HS-5 (cell line): ENCODE measurements around the gene GUCY2C.

ENCODE experiments used
- DNase-seq: peaks from one replicate; pipeline ENCODE4 v3.0.0-alpha.2; 2012; ENCODE audit warnings: low read depth

Gene GUCY2C

GRCh38 chr12:14621826-14622225 lies 74.6 kb downstream of the GUCY2C start:
- DNase-seq = no peak

- DNase-seq = no peak
Observed at GRCh38 chr12:14619741-14620501, 76.5 kb downstream of the GUCY2C start.

- no peak for DNase-seq
Observed at GRCh38 chr12:14618983-14619382, 77.4 kb downstream of the GUCY2C start.

DNA sequence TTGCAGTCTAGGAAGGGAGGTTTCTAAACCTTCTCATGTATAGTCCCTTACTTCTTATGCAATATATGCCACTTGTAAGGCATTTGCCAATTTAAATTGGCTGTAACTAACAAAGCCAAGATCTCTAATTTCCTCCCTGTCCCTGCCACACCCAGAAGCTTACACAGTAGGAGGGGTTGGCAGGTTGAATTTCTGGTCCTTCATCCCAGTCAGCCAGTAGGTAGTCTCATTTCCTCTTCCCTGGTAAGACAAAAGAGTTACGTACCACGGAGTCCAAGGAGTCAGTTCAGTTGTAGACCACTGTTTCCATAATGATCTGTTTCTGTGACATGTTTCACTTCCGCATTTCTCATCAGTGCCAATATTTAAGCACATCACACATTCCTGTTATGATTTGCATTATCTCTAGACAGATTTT lies 81.7 kb downstream of the GUCY2C start:
- DNase-seq = no peak

- no peak for DNase-seq
Observed at GRCh38 chr12:14613718-14614117, 82.7 kb downstream of the GUCY2C start.

GRCh38 chr12:14612898-14613445 lies 83.4 kb downstream of the GUCY2C start:
- DNase-seq = no peak

- DNase-seq = no peak
Observed at GRCh38 chr12:14612250-14612649, 84.1 kb downstream of the GUCY2C start.

GRCh38 chr12:14611640-14612203 lies 84.7 kb downstream of the GUCY2C start:
- DNase-seq = no peak

GRCh38 chr12:14607568-14607967 lies 88.8 kb downstream of the GUCY2C start:
- no peak for DNase-seq

DNA sequence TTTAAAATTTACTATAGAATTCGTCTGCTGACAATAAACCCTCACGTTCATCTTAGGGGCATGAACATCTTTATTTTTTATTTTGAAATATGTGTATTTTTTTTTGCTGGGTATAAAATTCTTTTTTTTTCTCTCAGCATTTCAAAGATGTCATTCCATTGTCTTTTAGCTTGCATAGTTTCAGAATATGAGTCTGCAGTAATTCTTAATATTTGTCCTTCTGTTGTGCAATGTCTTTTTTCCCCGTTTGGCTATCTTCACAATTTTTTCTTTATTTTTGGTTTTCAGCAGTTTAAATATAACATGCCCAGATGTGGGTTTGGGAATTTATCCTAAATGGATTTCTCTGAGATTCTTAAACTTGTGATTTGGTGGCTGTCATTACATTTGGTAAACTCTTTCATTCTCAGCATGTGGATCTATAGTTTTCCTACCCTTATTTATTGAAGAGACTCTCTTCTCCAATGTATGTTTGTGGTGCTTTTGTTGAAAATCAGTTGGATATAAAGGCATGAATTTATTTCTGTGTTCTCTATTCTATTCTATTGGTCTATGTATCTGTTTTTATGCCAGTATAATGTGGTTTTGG lies 90.9 kb downstream of the GUCY2C start:
- DNase-seq = no peak

GRCh38 chr12:14601692-14602478 lies 94.5 kb downstream of the GUCY2C start:
- no peak for DNase-seq

GRCh38 chr12:14597480-14597879 lies 98.9 kb downstream of the GUCY2C start:
- DNase-seq = no peak

DNA sequence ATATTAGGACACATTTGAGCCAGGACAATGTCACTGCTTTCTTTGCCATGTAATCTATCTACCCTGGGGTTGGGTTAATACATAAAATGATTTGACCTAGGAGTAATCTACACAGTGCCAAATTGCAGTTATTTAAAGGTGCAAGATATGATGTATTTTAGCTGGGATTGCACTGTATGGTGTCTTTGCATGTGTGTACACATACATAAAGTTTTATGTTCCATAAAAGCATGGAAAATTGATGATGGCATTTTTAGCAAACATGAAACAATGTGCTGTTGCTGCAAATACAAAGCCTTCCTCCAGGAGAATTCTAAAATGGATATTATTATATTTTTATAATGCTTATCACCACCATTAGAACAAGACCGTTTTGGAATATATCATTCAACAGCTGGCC lies 104.7 kb downstream of the GUCY2C start:
- DNase-seq = no peak

- no peak for DNase-seq
Observed at GRCh38 chr12:14589169-14590004, 107.0 kb downstream of the GUCY2C start.

DNA sequence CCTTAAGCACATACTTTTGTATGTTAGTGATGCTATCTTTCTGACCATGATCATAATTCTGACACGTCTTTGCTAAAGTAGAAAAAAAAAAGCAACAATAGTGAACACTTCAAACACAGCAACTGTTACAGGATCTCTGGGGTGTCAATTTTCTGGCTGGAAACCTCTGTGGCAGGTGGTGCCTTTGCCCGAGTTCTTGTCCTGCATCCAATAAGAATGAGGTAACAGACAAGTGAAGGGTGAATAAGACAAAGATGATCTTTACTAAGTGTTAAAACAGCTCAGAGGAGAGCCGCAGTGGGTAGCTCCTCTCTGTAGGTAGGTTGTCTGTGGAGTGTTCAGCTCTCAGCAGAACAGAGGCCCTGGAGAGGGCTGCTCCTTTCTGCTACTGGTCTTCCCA lies 107.8 kb downstream of the GUCY2C start:
- DNase-seq = no peak

- DNase-seq = no peak
Observed at GRCh38 chr12:14578646-14579045, 117.8 kb downstream of the GUCY2C start.

DNA sequence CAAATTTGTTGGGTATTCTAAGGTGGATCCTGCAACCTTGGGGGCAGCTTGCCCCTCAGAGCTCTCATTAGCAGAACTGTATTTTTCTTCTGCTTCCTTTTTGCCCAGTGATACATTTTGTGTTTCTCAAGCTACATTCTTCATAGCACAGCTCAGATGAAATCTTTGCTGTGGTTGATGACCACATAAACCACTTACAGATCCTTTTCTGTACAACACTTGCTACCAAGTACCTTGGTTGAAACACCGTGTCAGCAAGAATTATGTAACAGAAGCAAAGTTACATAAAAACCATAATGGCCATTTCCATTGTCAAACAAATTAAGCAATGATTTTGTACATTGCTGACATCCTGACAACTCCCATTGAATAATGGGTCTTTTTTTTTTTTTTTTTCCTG lies 119.1 kb downstream of the GUCY2C start:
- DNase-seq = peak; percentile 16

DNA sequence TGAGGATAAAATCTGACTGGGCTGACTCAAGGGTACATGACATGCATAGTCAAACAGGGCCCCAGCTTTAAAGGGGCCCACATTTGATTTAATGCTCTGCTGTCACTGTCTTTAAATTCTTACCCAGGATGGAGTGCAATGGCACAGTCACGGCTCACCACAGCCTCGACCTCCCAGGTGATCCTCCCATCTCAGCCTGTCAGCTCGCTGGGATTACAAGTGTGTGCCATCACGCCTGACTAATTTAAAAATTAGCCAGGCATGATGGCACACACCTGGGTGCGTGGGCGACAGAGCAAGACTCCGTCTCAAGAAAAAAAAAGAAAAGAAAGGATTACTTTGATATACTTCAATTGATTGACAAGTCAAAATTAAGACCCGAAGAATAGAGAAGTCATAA lies 119.5 kb downstream of the GUCY2C start:
- DNase-seq = no peak

GRCh38 chr12:14575585-14575984 lies 120.8 kb downstream of the GUCY2C start:
- no peak for DNase-seq

DNA sequence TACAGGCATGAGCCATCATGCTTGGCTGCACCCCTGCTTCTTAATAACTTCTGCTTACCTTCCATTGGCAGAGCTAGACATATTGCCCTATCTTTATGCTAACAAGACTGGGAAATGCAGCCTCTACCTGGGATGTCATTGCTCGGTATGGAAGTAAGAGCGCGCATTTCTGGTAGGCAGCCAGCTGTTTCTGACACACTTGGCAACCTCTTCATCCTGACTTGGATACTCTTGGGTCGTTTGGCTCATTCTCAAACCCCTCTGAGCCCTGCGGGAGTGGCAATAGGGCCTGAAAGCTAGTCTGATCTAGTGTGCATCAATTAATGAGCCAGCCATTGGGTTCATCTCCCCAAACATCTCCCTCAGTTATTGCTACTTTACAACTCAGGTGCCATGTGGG lies 123.3 kb downstream of the GUCY2C start:
- no peak for DNase-seq

DNA sequence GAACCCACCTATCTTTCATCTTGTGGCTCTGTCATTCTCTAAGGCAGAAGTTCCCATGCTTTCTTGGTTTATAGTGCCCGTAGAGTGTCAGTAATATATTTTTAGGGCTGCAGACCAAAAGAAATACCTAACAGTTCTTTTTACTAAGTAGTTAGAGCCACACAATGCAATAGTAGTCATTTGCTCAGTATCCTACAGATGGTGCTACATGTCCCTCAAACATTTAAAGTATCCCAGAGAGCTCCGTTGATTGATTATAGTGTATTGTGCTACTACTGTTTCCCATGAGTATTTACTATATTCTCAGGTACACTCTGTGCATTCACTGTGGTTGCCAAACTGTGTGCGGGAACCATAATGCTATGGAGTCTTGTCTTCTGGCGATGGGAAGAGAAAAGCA lies 124.0 kb downstream of the GUCY2C start:
- no peak for DNase-seq

GRCh38 chr12:14571779-14572178 lies 124.6 kb downstream of the GUCY2C start:
- DNase-seq = no peak
